ENCODE results near the gene CLDN14.

The CLDN14 gene

DNA sequence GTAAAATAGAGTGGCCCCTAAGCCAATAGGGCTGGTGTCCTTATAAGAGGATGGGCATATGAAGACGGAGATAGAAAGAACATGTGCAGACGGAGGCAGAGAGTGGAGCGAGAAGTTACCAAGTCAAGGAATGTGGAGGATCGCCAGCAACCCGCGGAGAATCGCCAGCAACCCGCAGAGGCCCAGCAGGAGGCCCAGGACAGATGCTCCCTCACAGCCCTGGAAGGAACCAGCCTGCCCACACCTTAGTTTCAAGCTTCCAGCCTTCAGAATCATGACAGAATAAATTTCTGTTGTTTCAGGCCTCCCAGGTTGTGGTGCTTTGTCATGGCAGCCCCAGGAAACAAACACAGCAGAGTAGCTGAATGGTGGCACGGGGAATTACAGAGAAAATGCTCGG is 9.6 kb downstream of the CLDN14 start:
- H3K9me3 ChIP-seq: no peaks in the 10 kb centered on the region
- H3K36me3 ChIP-seq: no peaks in the 10 kb centered on the region
- H3K4me1 ChIP-seq (ENCODE audit: control insufficient read depth in 1 of 2, insufficient read depth in 1 of 2, low read depth in 1 of 2, low read length in 1 of 2): no peaks in the 10 kb centered on the region
- no peaks in the 10 kb centered on the region for H3K27me3 ChIP-seq
- TF ChIP-seq, protein P1, sequence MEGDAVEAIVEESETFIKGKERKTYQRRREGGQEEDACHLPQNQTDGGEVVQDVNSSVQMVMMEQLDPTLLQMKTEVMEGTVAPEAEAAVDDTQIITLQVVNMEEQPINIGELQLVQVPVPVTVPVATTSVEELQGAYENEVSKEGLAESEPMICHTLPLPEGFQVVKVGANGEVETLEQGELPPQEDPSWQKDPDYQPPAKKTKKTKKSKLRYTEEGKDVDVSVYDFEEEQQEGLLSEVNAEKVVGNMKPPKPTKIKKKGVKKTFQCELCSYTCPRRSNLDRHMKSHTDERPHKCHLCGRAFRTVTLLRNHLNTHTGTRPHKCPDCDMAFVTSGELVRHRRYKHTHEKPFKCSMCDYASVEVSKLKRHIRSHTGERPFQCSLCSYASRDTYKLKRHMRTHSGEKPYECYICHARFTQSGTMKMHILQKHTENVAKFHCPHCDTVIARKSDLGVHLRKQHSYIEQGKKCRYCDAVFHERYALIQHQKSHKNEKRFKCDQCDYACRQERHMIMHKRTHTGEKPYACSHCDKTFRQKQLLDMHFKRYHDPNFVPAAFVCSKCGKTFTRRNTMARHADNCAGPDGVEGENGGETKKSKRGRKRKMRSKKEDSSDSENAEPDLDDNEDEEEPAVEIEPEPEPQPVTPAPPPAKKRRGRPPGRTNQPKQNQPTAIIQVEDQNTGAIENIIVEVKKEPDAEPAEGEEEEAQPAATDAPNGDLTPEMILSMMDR (IDR thresholded peaks at IDR 0.05): no peak
- H3K4me3 ChIP-seq (ENCODE audit: low read depth in 1 of 2, low read length in 1 of 2): no peak overlapping the region
- no peak overlapping the region for H3K27ac ChIP-seq

DNA sequence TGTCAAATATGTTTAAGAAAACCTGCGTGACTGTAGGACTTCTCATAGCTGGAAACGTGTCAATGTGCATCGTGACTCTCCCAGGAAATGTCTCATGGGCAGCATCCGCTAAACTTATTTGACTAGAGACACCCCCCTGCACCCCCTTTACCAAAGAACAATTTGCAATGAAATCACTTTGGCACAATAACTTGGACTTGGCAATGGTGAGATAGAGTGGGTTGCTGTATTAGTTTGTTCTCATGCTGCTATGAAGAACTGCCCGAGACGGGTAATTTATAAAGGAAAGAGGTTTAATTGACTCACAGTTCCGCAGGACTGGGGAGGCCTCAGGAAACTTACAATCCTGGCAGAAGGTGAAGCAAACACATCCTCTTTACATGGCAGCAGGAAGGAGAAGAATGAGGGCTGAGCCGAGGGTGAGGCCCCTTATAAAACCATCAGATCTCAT is 13.8 kb downstream of the CLDN14 start:
- Histone ChIP-seq H3K27ac (no peak overlapping the region), H3K4me3 (ENCODE audit: low read depth in 1 of 2, low read length in 1 of 2) (no peak overlapping the region), H3K36me3 (no peaks in the 10 kb centered on the region), H3K9me3 (no peaks in the 10 kb centered on the region), H3K27me3 (peaks cover 4% of the 10 kb centered on the region), H3K4me1 (ENCODE audit: control insufficient read depth in 1 of 2, insufficient read depth in 1 of 2, low read depth in 1 of 2, low read length in 1 of 2) (no peaks in the 10 kb centered on the region)
- TF ChIP-seq, protein P1 (IDR thresholded peaks at IDR 0.05): no peak

DNA sequence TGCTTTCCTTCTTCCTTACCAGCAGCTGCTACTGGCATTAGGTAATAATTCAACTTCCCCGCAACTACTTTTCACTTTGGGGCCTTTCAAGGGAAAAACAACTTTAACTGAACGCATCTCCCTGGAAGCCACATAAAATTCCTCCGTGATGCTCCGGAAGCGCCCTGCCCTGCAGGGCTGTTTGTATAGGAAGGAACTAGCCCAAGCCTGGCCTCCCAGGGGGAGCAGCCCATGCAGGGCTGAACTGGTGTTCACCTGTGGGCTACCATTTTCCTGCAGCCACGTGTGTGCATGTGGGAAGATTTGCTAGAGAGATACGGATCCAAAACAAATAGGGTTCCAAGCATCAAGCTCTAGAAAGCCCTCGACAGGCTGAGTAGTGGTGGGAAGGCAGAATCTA is 14.4 kb downstream of the CLDN14 start:
- no peak overlapping the region for H3K4me3 ChIP-seq (ENCODE audit: low read depth in 1 of 2, low read length in 1 of 2)
- TF ChIP-seq, protein P1 (IDR thresholded peaks at IDR 0.05): no peak
- H3K27me3 ChIP-seq: peaks cover 4% of the 10 kb centered on the region
- H3K9me3 ChIP-seq: no peaks in the 10 kb centered on the region
- no peaks in the 10 kb centered on the region for H3K36me3 ChIP-seq
- no peaks in the 10 kb centered on the region for H3K4me1 ChIP-seq (ENCODE audit: control insufficient read depth in 1 of 2, insufficient read depth in 1 of 2, low read depth in 1 of 2, low read length in 1 of 2)
- no peak overlapping the region for H3K27ac ChIP-seq

DNA sequence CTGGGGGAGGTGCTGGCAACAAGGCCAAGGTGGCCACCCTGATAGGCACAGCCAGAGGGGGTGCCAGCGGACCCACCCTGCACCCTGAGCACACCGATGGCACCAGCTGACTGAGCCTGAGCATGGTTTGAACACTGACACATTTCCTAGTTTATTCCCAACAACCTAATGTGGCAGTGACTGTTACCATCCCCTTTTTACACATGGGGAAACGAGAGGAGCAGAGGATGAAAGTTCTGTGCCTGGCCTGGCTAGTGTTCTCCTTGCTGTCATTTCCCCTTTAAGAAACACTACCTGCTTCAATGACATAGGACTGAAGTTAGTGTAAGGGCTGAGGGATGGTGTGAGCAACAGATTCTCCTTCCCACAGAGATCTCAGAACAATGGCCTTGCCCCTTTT is 15.3 kb downstream of the CLDN14 start:
- Histone ChIP-seq H3K27me3 (peaks cover 4% of the 10 kb centered on the region), H3K9me3 (no peaks in the 10 kb centered on the region), H3K36me3 (no peaks in the 10 kb centered on the region), H3K4me1 (ENCODE audit: control insufficient read depth in 1 of 2, insufficient read depth in 1 of 2, low read depth in 1 of 2, low read length in 1 of 2) (no peaks in the 10 kb centered on the region), H3K4me3 (ENCODE audit: low read depth in 1 of 2, low read length in 1 of 2) (no peak overlapping the region), H3K27ac (no peak overlapping the region)
- TF ChIP-seq, protein P1 (IDR thresholded peaks at IDR 0.05): no peak

DNA sequence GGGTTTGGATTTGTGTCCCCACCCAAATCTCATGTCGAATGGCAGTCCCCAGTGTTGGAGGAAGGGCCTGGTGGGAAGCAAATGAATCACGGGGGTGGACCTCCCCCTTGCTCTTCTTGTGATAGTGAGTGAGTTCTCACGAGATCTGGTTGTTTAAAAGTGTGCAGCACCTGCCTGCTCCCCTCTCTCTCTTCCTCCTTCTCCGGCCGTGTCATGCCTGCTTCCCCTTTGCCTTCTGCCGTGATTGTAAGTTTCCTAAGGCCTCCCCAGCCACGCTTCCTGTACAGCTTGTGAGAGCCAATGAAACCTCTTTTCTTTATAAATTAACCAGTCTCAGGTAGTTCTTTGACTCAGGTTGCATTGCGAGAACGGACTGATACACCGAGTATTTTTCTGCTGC is 15.9 kb downstream of the CLDN14 start:
- Histone ChIP-seq H3K36me3 (no peaks in the 10 kb centered on the region), H3K27ac (no peak overlapping the region), H3K4me3 (ENCODE audit: low read depth in 1 of 2, low read length in 1 of 2) (no peak overlapping the region), H3K27me3 (peaks cover 4% of the 10 kb centered on the region), H3K4me1 (ENCODE audit: control insufficient read depth in 1 of 2, insufficient read depth in 1 of 2, low read depth in 1 of 2, low read length in 1 of 2) (no peaks in the 10 kb centered on the region), H3K9me3 (no peaks in the 10 kb centered on the region)
- TF ChIP-seq, protein P1 (IDR thresholded peaks at IDR 0.05): no peak

DNA sequence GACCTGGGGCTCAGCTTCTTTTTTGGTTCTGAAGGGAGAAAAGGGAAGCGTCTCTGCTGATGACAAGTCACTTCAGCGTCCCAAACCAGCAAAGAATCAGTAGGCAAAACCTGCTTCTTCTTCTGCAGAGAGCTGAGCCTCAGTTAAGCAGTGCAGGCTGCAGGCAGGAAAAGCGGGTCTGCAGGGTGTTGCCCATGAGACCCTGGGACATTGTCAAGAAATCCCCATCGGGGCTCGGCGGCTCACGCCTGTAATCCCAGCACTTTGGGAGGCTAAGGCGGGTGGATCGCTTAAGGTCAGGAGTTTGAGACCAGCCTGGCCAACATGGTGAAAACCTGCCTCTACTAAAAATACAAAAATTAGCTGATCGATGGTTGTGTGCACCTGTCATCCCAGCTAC is 16.7 kb downstream of the CLDN14 start:
- H3K4me3 ChIP-seq (ENCODE audit: low read depth in 1 of 2, low read length in 1 of 2): no peak overlapping the region
- no peaks in the 10 kb centered on the region for H3K36me3 ChIP-seq
- TF ChIP-seq, protein P1 (IDR thresholded peaks at IDR 0.05): no peak
- H3K27ac ChIP-seq: no peak overlapping the region
- H3K27me3 ChIP-seq: peaks cover 4% of the 10 kb centered on the region
- H3K4me1 ChIP-seq (ENCODE audit: control insufficient read depth in 1 of 2, insufficient read depth in 1 of 2, low read depth in 1 of 2, low read length in 1 of 2): no peaks in the 10 kb centered on the region
- H3K9me3 ChIP-seq: no peaks in the 10 kb centered on the region
